Embryonic facial prominence (tissue), 1 donor: ENCODE measurements around the gene CDK13.
"Not testable (repeated sequence)": the region's sequence is repeated elsewhere in the genome, so short reads cannot be mapped to it uniquely, and the experiment has no call there.

ENCODE experiments used
- DNase-seq: peaks from one replicate; pipeline ENCODE4 v3.0.0-alpha.2; 2016; ENCODE audit errors: extremely low spot score

CDK13 gene

GRCh38 chr7:39949971-39950472 is at the start of gene CDK13:
CDK13 (plus strand) TSS chr7:39950256; CDS start chr7:39950642, 386 bp downstream.
- peak; percentile 35 for DNase-seq

- DNase-seq = no peak
Measured at GRCh38 chr7:39904077-39904486, 46.0 kb upstream of the CDK13 start.

- no peak for DNase-seq
Measured at GRCh38 chr7:39908141-39908540, 41.9 kb upstream of the CDK13 start.

- DNase-seq = no peak
Measured at GRCh38 chr7:39908973-39909372, 41.1 kb upstream of the CDK13 start.

- no peak for DNase-seq
Measured at GRCh38 chr7:39909526-39909925, 40.5 kb upstream of the CDK13 start.

- DNase-seq = no peak
Measured at GRCh38 chr7:39910108-39910869, 39.8 kb upstream of the CDK13 start.

- DNase-seq = no peak
Measured at GRCh38 chr7:39911167-39911566, 38.9 kb upstream of the CDK13 start.

GRCh38 chr7:39915847-39916246 is 34.2 kb upstream of the CDK13 start:
- not testable (repeated sequence) for DNase-seq

GRCh38 chr7:39919646-39920045 is 30.4 kb upstream of the CDK13 start:
- no peak for DNase-seq

GRCh38 chr7:39921506-39922175 is 28.4 kb upstream of the CDK13 start:
- DNase-seq = no peak

- DNase-seq = no peak
Measured at GRCh38 chr7:39922580-39922979, 27.5 kb upstream of the CDK13 start.

GRCh38 chr7:39923091-39923490 is 27.0 kb upstream of the CDK13 start:
- no peak for DNase-seq

GRCh38 chr7:39924122-39924521 is 25.9 kb upstream of the CDK13 start:
- no peak for DNase-seq

GRCh38 chr7:39926111-39926510 is 23.9 kb upstream of the CDK13 start:
- DNase-seq = no peak

- DNase-seq = no peak
Measured at GRCh38 chr7:39927018-39927417, 23.0 kb upstream of the CDK13 start.

GRCh38 chr7:39934132-39934531 is 15.9 kb upstream of the CDK13 start:
- no peak for DNase-seq

- no peak for DNase-seq
Measured at GRCh38 chr7:39936761-39937160, 13.3 kb upstream of the CDK13 start.

GRCh38 chr7:39937366-39938153 is 12.5 kb upstream of the CDK13 start:
- DNase-seq = no peak

GRCh38 chr7:39942883-39943282 is 7.2 kb upstream of the CDK13 start:
- no peak for DNase-seq

- no peak for DNase-seq
Measured at GRCh38 chr7:39946693-39947092, 3.4 kb upstream of the CDK13 start.

- DNase-seq = no peak
Measured at GRCh38 chr7:39948375-39948955, 1.6 kb upstream of the CDK13 start.
